Chondrocyte (in vitro differentiated cells): ENCODE results near the gene NUTF2. TPM values are rescaled to one million over a fixed set of nuclear protein-coding genes. Genes with fewer than 3 reads are reported as not detected.

Experiments used
- DNase-seq: peaks from one replicate; pipeline ENCODE4 v3.0.0; 2021; ENCODE audit warnings: mixed read lengths, low spot score
- H3K27ac Mint-ChIP-seq: one replicate; pipeline ENCODE4 v1.8.0; 2021; ENCODE audit warnings: mild to moderate bottlenecking, moderate library complexity, mixed read lengths; ENCODE audit not compliant: unreplicated experiment
- H3K27me3 Mint-ChIP-seq: 2 replicates; pipeline ENCODE4 v1.8.0; 2021; ENCODE audit warnings: low read depth, mixed read lengths
- H3K36me3 Mint-ChIP-seq: 2 replicates; pipeline ENCODE4 v1.8.0; 2021; ENCODE audit warnings: low read depth, mixed read lengths
- H3K4me1 Mint-ChIP-seq: 2 replicates; pipeline ENCODE4 v1.8.0; 2021; ENCODE audit warnings: low read depth, mild to moderate bottlenecking, mixed read lengths
- H3K4me3 Mint-ChIP-seq: one replicate; pipeline ENCODE4 v1.8.0; 2021; ENCODE audit warnings: mild to moderate bottlenecking, moderate library complexity, mixed read lengths; ENCODE audit not compliant: unreplicated experiment
- H3K9me3 Mint-ChIP-seq: 2 replicates; pipeline ENCODE4 v1.8.0; 2021; ENCODE audit warnings: low read depth, mixed read lengths
- CTCF ChIP-seq: fragments of 200-600 bp; sonication (generic); IDR thresholded peaks from 2 replicates; pipeline ENCODE4 v1.5.0; 2021; ENCODE audit warnings: antibody characterized with exemption, mild to moderate bottlenecking, moderate library complexity
- total RNA-seq: library from RNA; stranded (reverse); gene quantifications from 3 replicates; pipeline ENCODE4 v1.2.1, GENCODE V29; 2021

NUTF2 gene
- total RNA-seq, 1 donor from 2014 or later = 135 TPM

- Mint-ChIP-seq H3K27me3 (no peaks in the 10 kb centered on the region), H3K4me3 (peak overlapping the region; percentile 83), H3K27ac (peak overlapping the region; percentile 92), H3K36me3 (no peaks in the 10 kb centered on the region), H3K9me3 (no peaks in the 10 kb centered on the region), H3K4me1 (peaks cover 59% of the 10 kb centered on the region)
- TF ChIP-seq CTCF = no peak
- DNase-seq = no peak
Observed at GRCh38 chr16:67845291-67846062, 1.3 kb upstream of the NUTF2 start.

- Mint-ChIP-seq H3K9me3 (no peaks in the 10 kb centered on the region), H3K4me3 (peak overlapping the region; percentile 83), H3K36me3 (no peaks in the 10 kb centered on the region), H3K4me1 (peaks cover 59% of the 10 kb centered on the region), H3K27me3 (no peaks in the 10 kb centered on the region), H3K27ac (peak overlapping the region; percentile 92)
- no peak for DNase-seq
- no peak for TF ChIP-seq CTCF
Observed at GRCh38 chr16:67846063-67846319, 742 bp upstream of the NUTF2 start.

- Mint-ChIP-seq H3K4me3 (peak within 1 kb of the TSS; percentile 88), H3K4me1 (peaks cover 55% of the 10 kb centered on the region), H3K9me3 (no peaks in the 10 kb centered on the region), H3K27me3 (no peaks in the 10 kb centered on the region), H3K27ac (peak within 1 kb of the TSS; percentile 93), H3K36me3 (no peaks in the 10 kb centered on the region)
- TF ChIP-seq CTCF = peak; percentile 11
- no peak for DNase-seq
Observed at GRCh38 chr16:67847064-67847861, 530 bp downstream of the NUTF2 start, which contains the start of gene CENPT. Gene CENPT (minus strand): TSS chr16:67847693. CDS start chr16:67833859, 13,834 bp downstream.

- no peak for TF ChIP-seq CTCF
- peak overlapping the region; percentile 88 for H3K4me3 Mint-ChIP-seq
- no peaks in the 10 kb centered on the region for H3K36me3 Mint-ChIP-seq
- no peaks in the 10 kb centered on the region for H3K27me3 Mint-ChIP-seq
- H3K9me3 Mint-ChIP-seq = no peaks in the 10 kb centered on the region
- peaks cover 52% of the 10 kb centered on the region for H3K4me1 Mint-ChIP-seq
- peak overlapping the region; percentile 93 for H3K27ac Mint-ChIP-seq
- no peak for DNase-seq
Observed at GRCh38 chr16:67848118-67848517, 1.4 kb downstream of the NUTF2 start.

GRCh38 chr16:67853670-67854069, 6.9 kb downstream of the NUTF2 start:
- no peak overlapping the region for H3K4me3 Mint-ChIP-seq
- H3K4me1 Mint-ChIP-seq = peaks cover 48% of the 10 kb centered on the region
- no peaks in the 10 kb centered on the region for H3K36me3 Mint-ChIP-seq
- DNase-seq = no peak
- no peak overlapping the region for H3K27ac Mint-ChIP-seq
- H3K27me3 Mint-ChIP-seq = no peaks in the 10 kb centered on the region
- TF ChIP-seq CTCF = no peak
- no peaks in the 10 kb centered on the region for H3K9me3 Mint-ChIP-seq
